HG03066 (cell line): ENCODE data around the gene RPS8.
"Not testable (repeated sequence)": the region's sequence is repeated elsewhere in the genome, so short reads cannot be mapped to it uniquely, and the experiment has no call there.

Source experiments
- ATAC-seq: cut with Tn5 transposase; IDR thresholded peaks from one replicate; pipeline ENCODE4 v1.9.1; 2021; ENCODE audit warnings: low read depth; ENCODE audit not compliant: unreplicated experiment

RPS8 gene

GRCh38 chr1:44817771-44818495 lies 42.6 kb downstream of the RPS8 start:
- no peak for ATAC-seq

GRCh38 chr1:44819196-44819607 lies 43.9 kb downstream of the RPS8 start:
- ATAC-seq = no peak

- ATAC-seq = peak; percentile 78
These were observed 44.4 kb downstream of the RPS8 start for GRCh38 chr1:44819608-44820327.

- ATAC-seq = no peak
These were observed 45.2 kb downstream of the RPS8 start for GRCh38 chr1:44820328-44821239.

GRCh38 chr1:44821240-44821715 lies 45.9 kb downstream of the RPS8 start:
- ATAC-seq = no peak

GRCh38 chr1:44822131-44822701 lies 46.9 kb downstream of the RPS8 start:
- no peak for ATAC-seq

- ATAC-seq = no peak
These were observed 47.7 kb downstream of the RPS8 start for GRCh38 chr1:44822981-44823451.

- not testable (repeated sequence) for ATAC-seq
These were observed 49.1 kb downstream of the RPS8 start for GRCh38 chr1:44824392-44824791.

- ATAC-seq = no peak
These were observed 51.2 kb downstream of the RPS8 start for GRCh38 chr1:44826375-44827196.

GRCh38 chr1:44827197-44828002 lies 52.1 kb downstream of the RPS8 start:
- no peak for ATAC-seq

- ATAC-seq = no peak
These were observed 52.8 kb downstream of the RPS8 start for GRCh38 chr1:44828003-44828651.
